ENCODE measurements around the gene DDX51. TPM values are rescaled to one million over a fixed set of nuclear protein-coding genes. Genes with fewer than 3 reads are reported as not detected.

The DDX51 gene
- total RNA-seq, 3 donors from 2014 or later (not counting 1 experiment from before 2014, with no cell fraction given) = 39.5 to 55.9 (median 54.2) TPM

GRCh38 chr12:132156573-132157325, 12.6 kb upstream of the DDX51 start:
- DNase-seq (no peak), ATAC-seq (no peak)
- H3K27ac ChIP-seq (ENCODE audit: low read length) = no peak overlapping the region
- Mint-ChIP-seq H3K9me3 (no peaks in the 10 kb centered on the region), H3K36me3 (no peaks in the 10 kb centered on the region), H3K4me1 (peaks cover 0 to 5% of the 10 kb centered on the region in 2 donors), H3K27ac (no peak overlapping the region), H3K27me3 (ENCODE audit: low read depth in 2 of 2) (no peaks in the 10 kb centered on the region), H3K4me3 (no peak overlapping the region)
- peaks cover 10% of the 10 kb centered on the region for H3K4me1 ChIP-seq (ENCODE audit: control insufficient read depth, insufficient read depth, low read length)
- 93% methylated on average over 8 of the region's 8 CpGs for WGBS (ENCODE audit: insufficient coverage)
- TF ChIP-seq, protein P1, sequence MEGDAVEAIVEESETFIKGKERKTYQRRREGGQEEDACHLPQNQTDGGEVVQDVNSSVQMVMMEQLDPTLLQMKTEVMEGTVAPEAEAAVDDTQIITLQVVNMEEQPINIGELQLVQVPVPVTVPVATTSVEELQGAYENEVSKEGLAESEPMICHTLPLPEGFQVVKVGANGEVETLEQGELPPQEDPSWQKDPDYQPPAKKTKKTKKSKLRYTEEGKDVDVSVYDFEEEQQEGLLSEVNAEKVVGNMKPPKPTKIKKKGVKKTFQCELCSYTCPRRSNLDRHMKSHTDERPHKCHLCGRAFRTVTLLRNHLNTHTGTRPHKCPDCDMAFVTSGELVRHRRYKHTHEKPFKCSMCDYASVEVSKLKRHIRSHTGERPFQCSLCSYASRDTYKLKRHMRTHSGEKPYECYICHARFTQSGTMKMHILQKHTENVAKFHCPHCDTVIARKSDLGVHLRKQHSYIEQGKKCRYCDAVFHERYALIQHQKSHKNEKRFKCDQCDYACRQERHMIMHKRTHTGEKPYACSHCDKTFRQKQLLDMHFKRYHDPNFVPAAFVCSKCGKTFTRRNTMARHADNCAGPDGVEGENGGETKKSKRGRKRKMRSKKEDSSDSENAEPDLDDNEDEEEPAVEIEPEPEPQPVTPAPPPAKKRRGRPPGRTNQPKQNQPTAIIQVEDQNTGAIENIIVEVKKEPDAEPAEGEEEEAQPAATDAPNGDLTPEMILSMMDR (IDR thresholded peaks at IDR 0.05) = no peak
- no peak overlapping the region for H3K4me3 ChIP-seq (ENCODE audit: low read length)
- peaks cover 19% of the 10 kb centered on the region for H3K36me3 ChIP-seq (ENCODE audit: control insufficient read depth, insufficient read depth, low read length)
- intact Hi-C loops (cut with micrococcal nuclease) = loop anchor here (10.0 kb wide), 1 partner anchor 368 kb away; no protein-coding TSS in a partner anchor
- H3K27me3 ChIP-seq (ENCODE audit: control insufficient read depth, insufficient read depth, low read length) = no peaks in the 10 kb centered on the region
- H3K9me3 ChIP-seq (ENCODE audit: control insufficient read depth, insufficient read depth, low read length) = no peaks in the 10 kb centered on the region

GRCh38 chr12:132155771-132156572, 11.9 kb upstream of the DDX51 start:
- Histone ChIP-seq H3K4me1 (ENCODE audit: control insufficient read depth, insufficient read depth, low read length) (peaks cover 10% of the 10 kb centered on the region), H3K9me3 (ENCODE audit: control insufficient read depth, insufficient read depth, low read length) (no peaks in the 10 kb centered on the region), H3K4me3 (ENCODE audit: low read length) (no peak overlapping the region), H3K36me3 (ENCODE audit: control insufficient read depth, insufficient read depth, low read length) (peaks cover 25% of the 10 kb centered on the region), H3K27ac (ENCODE audit: low read length) (no peak overlapping the region), H3K27me3 (ENCODE audit: control insufficient read depth, insufficient read depth, low read length) (no peaks in the 10 kb centered on the region)
- H3K4me1 Mint-ChIP-seq = peaks cover 0 to 5% of the 10 kb centered on the region in 2 donors
- intact Hi-C loops (cut with micrococcal nuclease) = loop anchor here (10.0 kb wide), 1 partner anchor 369 kb away; no protein-coding TSS in a partner anchor
- H3K4me3 Mint-ChIP-seq = no peak overlapping the region
- TF ChIP-seq, protein P1 (IDR thresholded peaks at IDR 0.05) = no peak
- DNase-seq (no peak), ATAC-seq (no peak)
- WGBS (ENCODE audit: insufficient coverage) = 96% methylated on average over 10 of the region's 10 CpGs
- H3K36me3 Mint-ChIP-seq = no peaks in the 10 kb centered on the region
- no peak overlapping the region for H3K27ac Mint-ChIP-seq
- no peaks in the 10 kb centered on the region for H3K9me3 Mint-ChIP-seq
- H3K27me3 Mint-ChIP-seq (ENCODE audit: low read depth in 2 of 2) = no peaks in the 10 kb centered on the region

DNA sequence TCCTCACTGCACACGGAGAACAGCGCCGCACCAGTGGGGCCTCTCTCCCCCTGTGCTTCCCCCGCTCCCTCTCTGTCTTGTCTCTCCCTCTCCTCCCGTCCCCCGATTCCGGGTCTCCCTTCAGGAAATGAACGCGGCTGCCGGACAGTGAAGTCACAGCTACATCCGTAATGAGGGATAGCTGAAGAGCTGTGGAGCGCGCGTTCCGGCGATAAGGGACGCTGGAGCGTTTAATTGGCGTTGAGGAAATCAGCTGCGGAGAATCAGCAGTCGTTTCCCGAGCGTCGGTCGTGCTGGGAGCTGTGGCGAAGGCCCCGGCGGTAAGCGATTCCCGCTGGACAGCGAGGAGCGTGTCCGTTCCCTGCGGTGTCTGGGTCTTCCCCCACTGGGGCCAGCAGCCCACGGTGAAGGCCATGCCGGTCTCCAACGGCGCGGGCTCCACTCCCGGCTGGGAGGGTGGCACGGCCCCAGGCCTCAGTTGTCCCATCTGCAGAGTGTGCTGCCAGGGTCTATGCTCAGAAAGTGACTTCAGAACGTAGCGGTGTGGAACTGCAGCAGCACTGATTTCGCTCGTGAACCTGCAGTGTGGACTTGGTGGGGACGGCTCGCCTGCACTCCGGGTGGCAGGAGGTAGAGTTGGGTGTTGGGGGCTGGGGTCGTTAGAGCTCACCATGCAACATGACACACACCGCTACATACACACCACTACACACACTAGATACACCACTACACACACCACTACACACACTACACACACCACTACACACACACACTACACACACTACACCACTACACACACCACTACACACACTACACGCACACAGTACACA, 11.0 kb upstream of the DDX51 start:
- no peak overlapping the region for H3K27ac Mint-ChIP-seq
- Histone ChIP-seq H3K4me3 (ENCODE audit: low read length) (no peak overlapping the region), H3K36me3 (ENCODE audit: control insufficient read depth, insufficient read depth, low read length) (peaks cover 26% of the 10 kb centered on the region), H3K27ac (ENCODE audit: low read length) (no peak overlapping the region), H3K4me1 (ENCODE audit: control insufficient read depth, insufficient read depth, low read length) (peaks cover 10% of the 10 kb centered on the region), H3K27me3 (ENCODE audit: control insufficient read depth, insufficient read depth, low read length) (no peaks in the 10 kb centered on the region), H3K9me3 (ENCODE audit: control insufficient read depth, insufficient read depth, low read length) (no peaks in the 10 kb centered on the region)
- WGBS (ENCODE audit: insufficient coverage) = 97% methylated on average over 50 of the region's 51 CpGs
- peaks cover 0 to 5% of the 10 kb centered on the region in 2 donors for H3K4me1 Mint-ChIP-seq
- H3K4me3 Mint-ChIP-seq = no peak overlapping the region
- intact Hi-C loops (cut with micrococcal nuclease) = loop anchor here (1.0 to 10.0 kb wide), 5 partner anchors 32 to 460 kb away; no protein-coding TSS in a partner anchor
- TF ChIP-seq, protein P1 (IDR thresholded peaks at IDR 0.05) = no peak
- H3K36me3 Mint-ChIP-seq = no peaks in the 10 kb centered on the region
- H3K27me3 Mint-ChIP-seq (ENCODE audit: low read depth in 2 of 2) = no peaks in the 10 kb centered on the region
- DNase-seq = peak in 1 of 2 donors; percentile 32
- ATAC-seq = peak in 1 of 3 donors; percentile 11
- no peaks in the 10 kb centered on the region for H3K9me3 Mint-ChIP-seq
